CD8-positive, alpha-beta memory T cell (primary cell): Measurements from ENCODE around the gene SLC25A24. TPM values are rescaled to one million over a fixed set of nuclear protein-coding genes. Genes with fewer than 3 reads are reported as not detected.
"Not testable (repeated sequence)": the region's sequence is repeated elsewhere in the genome, so short reads cannot be mapped to it uniquely, and the experiment has no call there.

Experiments used
- CTCF ChIA-PET: fragments of 350-600 bp; sonication (Branson Sonifier 250); formaldehyde crosslinking; loops from one replicate; lab custom pipeline; 2021; ENCODE audit warnings: antibody characterized with exemption; lab: Charles Lee
- POLR2A ChIA-PET: fragments of 350-600 bp; sonication (Branson Sonifier 250); formaldehyde crosslinking; loops from one replicate; lab custom pipeline; 2021; ENCODE audit warnings: antibody characterized with exemption; lab: Charles Lee
- DNase-seq, 5 donors: peaks; one replicate each; pipeline versions ENCODE4 v3.0.0 to v3.0.0-alpha.2; 2020 to 2022; ENCODE audit warnings: mixed read lengths in 1 of 5
- H3K27ac ChIP-seq: one replicate; pipeline ENCODE4 v1.7.0; 2013; ENCODE audit warnings: low read depth, mild to moderate bottlenecking, low read length, moderate library complexity
- H3K27me3 ChIP-seq: 2 replicates; pipeline ENCODE4 v1.7.0; 2013; ENCODE audit warnings: low read length, mild to moderate bottlenecking; ENCODE audit not compliant: insufficient read depth, poor library complexity, severe bottlenecking
- H3K36me3 ChIP-seq: 2 replicates; pipeline ENCODE4 v1.7.0; 2013; ENCODE audit warnings: mild to moderate bottlenecking, low read length, moderate library complexity; ENCODE audit not compliant: insufficient read depth
- H3K4me1 ChIP-seq: 2 replicates; pipeline ENCODE4 v1.7.0; 2013; ENCODE audit warnings: mild to moderate bottlenecking, low read length, moderate library complexity; ENCODE audit not compliant: insufficient read depth
- H3K4me3 ChIP-seq: 2 replicates; pipeline ENCODE4 v1.7.0; 2013; ENCODE audit warnings: mild to moderate bottlenecking, low read length
- H3K9me3 ChIP-seq: 2 replicates; pipeline ENCODE4 v1.7.0; 2013; ENCODE audit warnings: mild to moderate bottlenecking, low read length
- H3K27ac Mint-ChIP-seq, 8 donors: one replicate each; pipeline ENCODE4 v1.8.0; 2020 to 2021; ENCODE audit warnings: mixed read lengths in 8 of 8, mild to moderate bottlenecking in 6 of 8, inconsistent platforms in 3 of 8, moderate library complexity in 3 of 8
- H3K27me3 Mint-ChIP-seq, 2 donors: one replicate each; pipeline ENCODE4 v1.8.0; 2020 to 2021; ENCODE audit warnings: mixed read lengths in 2 of 2, mild to moderate bottlenecking in 1 of 2, moderate library complexity in 1 of 2
- H3K36me3 Mint-ChIP-seq, 3 donors: one replicate each; pipeline ENCODE4 v1.8.0; 2020 to 2021; ENCODE audit warnings: mixed read lengths in 3 of 3, inconsistent platforms in 1 of 3, mild to moderate bottlenecking in 1 of 3
- H3K4me1 Mint-ChIP-seq, 3 donors: one replicate each; pipeline ENCODE4 v1.8.0; 2020 to 2021; ENCODE audit warnings: mixed read lengths in 3 of 3, inconsistent platforms in 1 of 3, mild to moderate bottlenecking in 1 of 3
- H3K4me3 Mint-ChIP-seq, 7 donors: one replicate each; pipeline ENCODE4 v1.8.0; 2020 to 2021; ENCODE audit warnings: mixed read lengths in 7 of 7, mild to moderate bottlenecking in 6 of 7, moderate library complexity in 4 of 7, inconsistent platforms in 2 of 7
- H3K9me3 Mint-ChIP-seq, 5 donors: one replicate each; pipeline ENCODE4 v1.8.0; 2020 to 2022; ENCODE audit warnings: mixed read lengths in 5 of 5, mild to moderate bottlenecking in 3 of 5, moderate library complexity in 2 of 5, inconsistent platforms in 1 of 5
- polyA plus RNA-seq: library from polyadenylated mRNA; unstranded; fragments of 300-500 nt; fragmentation: Illumina TruSeq; gene quantifications from one replicate; pipeline ENCODE4 v1.2.3, GENCODE V29; 2021
- total RNA-seq, 2 experiments: library from RNA; stranded (reverse); gene quantifications; one replicate each; pipeline ENCODE4 v1.2.3, GENCODE V29; 2021

The SLC25A24 gene
- total and polyA plus RNA-seq, 3 experiments from 2014 or later, result 17.4 to 25.0 (median 24.7) TPM

DNA sequence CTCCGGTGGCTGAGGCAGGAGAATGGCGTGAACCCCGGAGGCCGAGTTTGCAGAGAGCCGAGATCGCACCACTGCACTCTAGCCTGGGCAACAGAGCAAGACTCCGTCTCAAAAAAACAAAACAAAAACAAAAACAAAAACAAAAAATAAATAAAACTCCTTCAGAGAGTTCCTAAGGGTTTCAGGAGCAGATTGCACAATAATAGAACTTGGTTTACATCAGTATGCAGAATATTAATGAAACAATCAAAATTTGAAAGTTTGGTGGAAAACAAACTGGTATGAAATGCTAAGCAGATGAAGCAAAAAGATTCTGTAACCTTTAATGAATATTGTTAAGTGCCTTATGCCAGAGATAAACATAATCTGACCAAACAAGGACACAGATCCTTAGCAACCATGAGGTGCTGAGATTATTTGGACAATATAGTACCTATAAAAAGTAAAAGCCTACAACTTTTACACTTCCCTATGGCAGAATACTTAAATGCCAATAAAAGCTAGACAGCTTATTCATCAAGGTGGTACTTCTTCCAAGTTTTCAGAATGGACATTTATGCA lies 41.2 kb downstream of the SLC25A24 start:
- Mint-ChIP-seq H3K36me3 (peaks cover 7 to 48% (median 16%) of the 10 kb centered on the region in 3 donors), H3K27ac (no peak overlapping the region), H3K27me3 (no peaks in the 10 kb centered on the region), H3K9me3 (no peaks in the 10 kb centered on the region), H3K4me1 (no peaks in the 10 kb centered on the region), H3K4me3 (no peak overlapping the region)
- Histone ChIP-seq H3K27me3 (no peaks in the 10 kb centered on the region), H3K36me3 (no peaks in the 10 kb centered on the region), H3K9me3 (no peaks in the 10 kb centered on the region), H3K27ac (no peak overlapping the region), H3K4me3 (no peak overlapping the region), H3K4me1 (no peaks in the 10 kb centered on the region)
- no peak for DNase-seq
- ChIA-PET POLR2A (no interaction called here), CTCF (no interaction called here)

DNA sequence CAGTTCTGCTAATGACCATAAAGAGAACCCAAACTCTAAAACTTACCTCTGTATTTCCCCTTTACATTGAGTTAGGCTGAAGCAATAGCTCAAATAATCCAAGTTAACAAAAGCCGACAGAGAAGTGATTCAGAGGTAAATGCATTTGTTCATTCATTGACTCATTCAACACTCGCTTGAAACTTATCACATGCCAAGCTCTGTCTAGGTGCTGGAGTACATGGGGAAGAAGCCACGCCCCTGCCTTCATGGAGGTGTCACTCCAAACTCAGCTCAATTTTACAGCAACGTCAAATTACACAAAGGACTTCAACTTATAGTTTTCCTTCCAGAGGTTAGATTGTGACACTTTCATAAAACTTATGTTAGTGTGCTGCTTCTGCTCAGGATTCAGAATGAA lies 45.8 kb downstream of the SLC25A24 start:
- H3K36me3 Mint-ChIP-seq, result peaks cover 8 to 38% (median 9%) of the 10 kb centered on the region in 3 donors
- no peaks in the 10 kb centered on the region for H3K4me1 ChIP-seq
- no peak overlapping the region for H3K4me3 ChIP-seq
- no peaks in the 10 kb centered on the region for H3K27me3 ChIP-seq
- H3K27me3 Mint-ChIP-seq, result no peaks in the 10 kb centered on the region
- H3K27ac ChIP-seq, result no peak overlapping the region
- ChIA-PET CTCF (no interaction called here), POLR2A (no interaction called here)
- no peaks in the 10 kb centered on the region for H3K9me3 Mint-ChIP-seq
- H3K9me3 ChIP-seq, result no peaks in the 10 kb centered on the region
- no peak for DNase-seq
- H3K27ac Mint-ChIP-seq, result no peak overlapping the region
- no peaks in the 10 kb centered on the region for H3K36me3 ChIP-seq
- no peaks in the 10 kb centered on the region for H3K4me1 Mint-ChIP-seq
- no peak overlapping the region for H3K4me3 Mint-ChIP-seq

DNA sequence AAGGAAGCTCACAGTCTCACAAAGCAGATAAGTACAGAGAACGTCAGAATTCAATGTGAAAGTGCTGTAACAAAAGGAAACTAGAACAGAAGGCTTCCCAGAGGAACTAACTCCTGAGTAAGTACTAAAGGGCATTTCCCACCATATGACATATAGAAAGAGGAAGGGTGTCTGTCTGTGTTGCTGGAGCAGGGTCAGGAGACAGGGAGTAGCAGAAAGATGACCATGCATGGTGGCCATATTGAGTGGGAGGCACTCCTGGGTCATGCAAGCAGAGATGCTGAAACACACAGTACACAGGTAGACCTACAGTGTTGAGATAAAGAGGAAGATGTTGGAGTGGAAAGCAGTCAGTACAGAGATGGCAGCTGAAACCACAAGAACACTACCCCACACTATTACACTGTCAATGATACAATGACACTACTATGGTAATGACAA lies 47.3 kb downstream of the SLC25A24 start:
- POLR2A ChIA-PET, result no interaction called here
- no peaks in the 10 kb centered on the region for H3K9me3 ChIP-seq
- no peak overlapping the region for H3K4me3 ChIP-seq
- H3K36me3 ChIP-seq, result no peaks in the 10 kb centered on the region
- CTCF ChIA-PET, result no interaction called here
- H3K4me1 Mint-ChIP-seq, result no peaks in the 10 kb centered on the region
- H3K9me3 Mint-ChIP-seq, result no peaks in the 10 kb centered on the region
- no peaks in the 10 kb centered on the region for H3K27me3 Mint-ChIP-seq
- no peaks in the 10 kb centered on the region for H3K27me3 ChIP-seq
- DNase-seq, result no peak
- H3K4me1 ChIP-seq, result no peaks in the 10 kb centered on the region
- H3K36me3 Mint-ChIP-seq, result peaks cover 18 to 46% (median 21%) of the 10 kb centered on the region in 3 donors
- no peak overlapping the region for H3K4me3 Mint-ChIP-seq
- H3K27ac Mint-ChIP-seq, result no peak overlapping the region
- no peak overlapping the region for H3K27ac ChIP-seq

DNA sequence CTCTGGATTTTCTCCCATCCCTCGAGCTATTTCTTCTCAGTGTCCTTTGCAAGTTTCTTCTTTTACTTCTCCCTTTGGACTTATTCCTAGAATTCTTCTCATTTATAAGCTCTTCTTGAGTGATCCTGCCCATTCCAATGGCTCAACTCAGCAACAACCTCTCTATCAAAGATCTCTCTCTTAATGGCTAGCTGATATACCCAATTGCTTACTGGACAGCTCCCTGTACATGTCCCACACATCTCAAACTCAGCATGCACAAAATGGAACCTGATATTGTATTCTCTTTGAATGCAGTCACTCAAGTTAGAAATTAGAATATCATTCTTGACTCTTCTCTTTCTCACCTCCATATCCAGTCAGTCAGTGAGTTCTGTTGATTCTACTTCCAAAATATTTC lies 48.6 kb downstream of the SLC25A24 start:
- Histone ChIP-seq H3K9me3 (no peaks in the 10 kb centered on the region), H3K27ac (no peak overlapping the region), H3K4me1 (no peaks in the 10 kb centered on the region), H3K27me3 (no peaks in the 10 kb centered on the region), H3K36me3 (no peaks in the 10 kb centered on the region), H3K4me3 (no peak overlapping the region)
- H3K27me3 Mint-ChIP-seq, result no peaks in the 10 kb centered on the region
- CTCF ChIA-PET, result no interaction called here
- H3K9me3 Mint-ChIP-seq, result peaks cover 0 to 4% (median 0%) of the 10 kb centered on the region in 5 donors
- no peaks in the 10 kb centered on the region for H3K4me1 Mint-ChIP-seq
- H3K36me3 Mint-ChIP-seq, result peaks cover 26 to 47% (median 29%) of the 10 kb centered on the region in 3 donors
- H3K27ac Mint-ChIP-seq, result no peak overlapping the region
- DNase-seq, result no peak
- POLR2A ChIA-PET, result no interaction called here
- no peak overlapping the region for H3K4me3 Mint-ChIP-seq

DNA sequence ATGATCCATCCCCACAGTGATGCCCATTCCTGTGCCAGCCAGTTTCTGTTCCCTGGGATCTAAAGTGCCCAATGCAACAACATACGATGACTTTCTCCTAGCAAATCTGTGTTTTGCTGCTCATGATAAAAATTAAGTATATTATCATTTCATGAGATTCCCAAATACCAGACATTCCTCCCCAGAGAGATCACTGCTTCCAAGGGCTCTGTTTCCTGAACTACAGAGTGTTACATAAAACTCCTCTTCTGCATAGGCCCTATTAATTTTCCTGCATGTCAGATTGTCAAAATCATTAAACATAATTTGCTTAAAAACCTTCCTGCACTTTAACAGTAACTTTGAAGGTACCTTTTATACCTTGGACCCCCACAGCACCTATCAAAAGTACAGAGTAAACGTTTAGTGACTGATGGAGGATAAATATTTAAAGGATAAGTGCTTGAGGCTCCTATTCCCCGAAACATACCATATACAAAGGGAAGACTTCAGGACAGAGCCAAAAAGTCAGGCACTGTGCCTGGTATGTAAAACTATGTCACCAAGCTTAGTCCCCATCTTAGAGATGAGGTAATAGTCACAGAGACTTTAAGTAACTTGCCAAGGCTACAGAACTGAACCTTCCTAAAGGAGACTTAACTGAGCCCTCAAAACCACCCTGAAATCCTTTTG lies 50.2 kb downstream of the SLC25A24 start:
- no peaks in the 10 kb centered on the region for H3K4me1 ChIP-seq
- no peak overlapping the region for H3K4me3 ChIP-seq
- Mint-ChIP-seq H3K27me3 (no peaks in the 10 kb centered on the region), H3K4me1 (no peaks in the 10 kb centered on the region), H3K36me3 (peaks cover 31 to 48% (median 43%) of the 10 kb centered on the region in 3 donors), H3K4me3 (no peak overlapping the region), H3K27ac (no peak overlapping the region), H3K9me3 (peaks cover 0 to 4% (median 0%) of the 10 kb centered on the region in 5 donors)
- no peak overlapping the region for H3K27ac ChIP-seq
- ChIA-PET CTCF (no interaction called here), POLR2A (no interaction called here)
- DNase-seq, result no peak
- no peaks in the 10 kb centered on the region for H3K36me3 ChIP-seq
- no peaks in the 10 kb centered on the region for H3K27me3 ChIP-seq
- H3K9me3 ChIP-seq, result no peaks in the 10 kb centered on the region

DNA sequence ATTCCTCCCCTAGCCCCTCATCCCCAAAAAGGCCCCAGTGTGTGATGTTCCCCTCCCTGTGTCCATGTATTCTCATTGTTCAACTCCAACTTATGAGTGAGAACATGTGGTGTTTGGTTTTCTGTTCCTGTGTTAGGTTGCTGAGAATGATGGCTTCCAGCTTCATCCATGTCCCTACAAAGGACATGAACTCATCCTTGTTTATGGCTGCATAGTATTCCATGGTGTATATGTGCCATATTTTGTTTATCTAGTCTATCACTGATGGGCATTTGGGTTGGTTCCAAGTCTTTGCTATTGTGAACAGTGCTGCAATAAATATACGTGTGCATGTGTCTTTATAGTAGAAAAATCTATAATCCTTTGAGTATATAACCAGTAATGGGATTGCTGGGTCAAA lies 55.6 kb downstream of the SLC25A24 start:
- H3K27me3 Mint-ChIP-seq, H3K4me3 ChIP-seq, H3K27ac ChIP-seq, POLR2A ChIA-PET, DNase-seq, H3K27me3 ChIP-seq, H3K27ac Mint-ChIP-seq, H3K9me3 ChIP-seq, H3K4me1 Mint-ChIP-seq, CTCF ChIA-PET, H3K4me1 ChIP-seq, H3K36me3 ChIP-seq, H3K4me3 Mint-ChIP-seq, H3K9me3 Mint-ChIP-seq: not testable (repeated sequence)
- H3K36me3 Mint-ChIP-seq, result peaks cover 45 to 79% (median 60%) of the 10 kb centered on the region in 3 donors

DNA sequence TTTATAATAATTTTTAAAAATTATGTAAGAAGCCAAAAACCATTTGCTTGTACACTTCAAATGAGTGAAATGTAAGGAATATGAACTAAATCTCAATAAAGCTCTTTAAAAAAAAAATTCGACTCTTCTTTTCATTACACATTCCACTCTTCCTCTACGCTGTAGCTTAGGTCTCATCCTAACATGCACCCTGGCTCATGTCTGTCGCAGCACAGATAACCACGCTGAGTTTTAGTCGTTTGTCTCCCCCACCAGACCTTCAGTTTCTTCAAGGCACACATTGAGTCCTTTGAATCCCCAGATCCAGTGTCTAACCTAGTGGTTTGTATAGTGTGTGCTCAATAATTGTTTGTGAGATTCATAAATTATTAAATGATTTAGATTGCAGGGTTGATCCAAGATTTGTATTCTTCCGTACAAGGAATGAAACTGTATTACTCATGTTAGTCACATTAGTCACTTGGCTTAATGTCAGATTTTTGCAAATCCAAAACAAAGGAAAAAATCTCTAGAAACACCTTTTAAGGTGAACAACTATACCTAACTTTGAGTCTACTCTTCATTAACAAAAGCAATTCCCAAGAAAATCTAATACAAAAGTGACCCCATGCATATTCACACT lies 57.3 kb downstream of the SLC25A24 start:
- Mint-ChIP-seq H3K4me3 (no peak overlapping the region), H3K27me3 (no peaks in the 10 kb centered on the region), H3K36me3 (peaks cover 44 to 80% (median 54%) of the 10 kb centered on the region in 3 donors), H3K4me1 (no peaks in the 10 kb centered on the region), H3K9me3 (peaks cover 0 to 5% (median 3%) of the 10 kb centered on the region in 5 donors), H3K27ac (peak overlapping the region in 1 of 8 donors; percentile 51)
- DNase-seq, result no peak
- Histone ChIP-seq H3K36me3 (no peaks in the 10 kb centered on the region), H3K27me3 (no peaks in the 10 kb centered on the region), H3K4me1 (no peaks in the 10 kb centered on the region), H3K4me3 (no peak overlapping the region), H3K27ac (no peak overlapping the region), H3K9me3 (no peaks in the 10 kb centered on the region)
- ChIA-PET CTCF (no interaction called here), POLR2A (no interaction called here)

DNA sequence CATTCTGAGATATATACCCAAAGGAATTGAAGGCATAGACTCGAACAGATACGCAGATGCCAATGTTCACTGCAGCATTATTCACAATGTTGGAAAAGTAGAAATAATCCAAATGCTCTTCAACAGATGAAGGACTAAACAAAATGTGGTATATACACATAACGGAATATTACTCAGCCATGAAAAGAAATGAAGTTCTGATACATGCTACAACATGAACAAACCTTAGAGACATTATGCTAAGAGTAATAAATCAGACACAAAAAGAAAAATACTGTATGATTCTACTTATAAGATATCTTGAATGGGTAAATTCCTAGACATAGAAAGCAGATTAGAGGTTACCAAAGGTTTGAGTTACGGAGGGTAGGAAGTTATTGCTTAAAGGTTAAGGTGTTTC lies 57.9 kb downstream of the SLC25A24 start:
- no peaks in the 10 kb centered on the region for H3K4me1 ChIP-seq
- no peak for DNase-seq
- ChIA-PET CTCF (no interaction called here), POLR2A (no interaction called here)
- H3K9me3 Mint-ChIP-seq, result peaks cover 0 to 5% (median 3%) of the 10 kb centered on the region in 5 donors
- no peaks in the 10 kb centered on the region for H3K36me3 ChIP-seq
- no peaks in the 10 kb centered on the region for H3K9me3 ChIP-seq
- H3K27me3 Mint-ChIP-seq, result no peaks in the 10 kb centered on the region
- H3K4me3 ChIP-seq, result no peak overlapping the region
- H3K36me3 Mint-ChIP-seq, result peaks cover 42 to 80% (median 50%) of the 10 kb centered on the region in 3 donors
- no peaks in the 10 kb centered on the region for H3K4me1 Mint-ChIP-seq
- H3K27ac Mint-ChIP-seq, result no peak overlapping the region
- no peaks in the 10 kb centered on the region for H3K27me3 ChIP-seq
- no peak overlapping the region for H3K27ac ChIP-seq
- no peak overlapping the region for H3K4me3 Mint-ChIP-seq
